Activated T-cell treated with anti-CD3 and anti-CD28 coated beads, Interleukin-2, amount 50 U/mL, for 4 hours (primary cell): ENCODE results near the gene TRAF1. TPM values are rescaled to one million over a fixed set of nuclear protein-coding genes. Genes with fewer than 3 reads are reported as not detected.
A peak's percentile ranks its signal among the peaks of the same experiment; 100 is the strongest.

ENCODE experiments used
- ATAC-seq, 2 donors: fragments of 200-7000 bp; cut with Tn5 transposase; one replicate each; pipeline ENCODE4 v1.10.0; 2021
- DNase-seq: peaks from one replicate; pipeline ENCODE4 v3.0.0-alpha.2; 2020
- H3K27me3 Mint-ChIP-seq: one replicate; pipeline ENCODE4 v1.8.0; 2021; ENCODE audit warnings: low read depth, mixed read lengths
- H3K36me3 Mint-ChIP-seq: one replicate; pipeline ENCODE4 v1.8.0; 2022; ENCODE audit warnings: mixed read lengths; ENCODE audit not compliant: insufficient read depth
- H3K4me1 Mint-ChIP-seq: one replicate; pipeline ENCODE4 v1.8.0; 2021; ENCODE audit warnings: low read depth, mixed read lengths
- H3K4me3 Mint-ChIP-seq: one replicate; pipeline ENCODE4 v1.8.0; 2021; ENCODE audit warnings: mild to moderate bottlenecking, moderate library complexity, mixed read lengths
- H3K9me3 Mint-ChIP-seq: one replicate; pipeline ENCODE4 v1.8.0; 2021; ENCODE audit warnings: mixed read lengths
- total RNA-seq, 3 donors: library from RNA; stranded (reverse); gene quantifications; one replicate each; pipeline ENCODE4 v1.2.1, GENCODE V29; 2021

The TRAF1 gene
- total RNA-seq, 3 donors from 2014 or later = 256 to 343 (median 265) TPM

DNA sequence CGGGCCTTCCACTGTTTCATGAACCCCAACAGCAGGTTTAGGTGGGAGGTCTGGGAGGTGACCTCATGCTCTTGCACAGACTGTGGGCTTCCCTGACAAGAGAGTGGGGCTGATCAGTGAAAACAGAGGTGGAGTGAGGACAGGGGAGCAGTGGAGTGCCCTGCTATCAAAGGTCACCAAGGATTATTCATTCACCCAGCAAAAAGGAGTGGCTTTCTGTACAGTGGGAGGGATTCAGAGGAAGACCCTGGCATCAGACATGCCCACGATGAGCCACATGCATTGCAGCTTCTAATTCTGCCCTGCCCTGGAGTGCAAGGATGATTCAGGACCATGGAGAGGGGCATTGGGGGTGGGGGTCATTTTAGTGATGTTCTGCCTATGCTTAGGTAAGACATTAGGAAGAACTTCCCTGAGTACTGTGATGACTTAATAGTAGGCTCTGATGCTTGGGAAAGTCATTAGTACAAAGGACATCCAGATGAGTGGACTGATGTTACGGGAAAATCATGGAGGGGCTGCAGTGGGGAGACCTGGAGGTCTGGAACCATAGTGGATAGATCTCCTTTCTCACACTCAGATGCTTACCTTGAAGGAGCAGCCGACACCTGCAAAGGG lies 12.8 kb downstream of the TRAF1 start:
- H3K27me3 Mint-ChIP-seq = no peaks in the 10 kb centered on the region
- ATAC-seq = no peak

DNA sequence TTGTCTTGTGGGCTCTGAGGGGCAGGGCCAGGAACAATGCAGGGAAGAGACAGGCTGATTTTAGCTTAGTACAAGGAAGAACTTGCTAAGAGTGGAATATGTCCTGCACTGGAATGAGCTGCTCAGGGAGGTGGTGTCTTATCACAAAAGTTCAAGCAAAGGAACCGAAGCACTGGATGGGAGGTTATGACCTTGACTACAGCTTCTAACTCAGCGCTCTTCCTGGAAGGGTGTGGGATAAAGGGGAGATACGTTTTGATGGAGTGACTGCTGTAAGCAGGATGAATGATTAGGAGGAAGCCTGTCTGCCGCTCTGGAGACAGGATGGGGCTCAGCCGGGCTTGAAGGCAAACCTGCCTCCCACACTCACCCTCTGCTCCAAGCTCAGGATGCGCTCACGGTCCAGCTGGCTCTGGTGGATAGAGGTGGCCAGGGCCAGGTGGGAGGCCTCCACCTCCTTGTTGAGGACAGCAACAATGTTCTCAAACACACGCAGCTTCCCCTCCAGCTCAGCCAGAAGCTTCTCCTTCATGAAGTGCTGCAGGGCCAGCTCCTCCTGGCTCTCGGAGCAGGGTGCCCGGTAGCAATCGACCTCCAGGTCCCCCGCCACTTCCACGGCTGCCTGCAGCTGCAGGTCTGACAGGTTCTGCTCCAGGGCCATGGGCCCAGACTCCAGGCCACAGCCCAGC lies 13.5 kb downstream of the TRAF1 start:
- no peaks in the 10 kb centered on the region for H3K27me3 Mint-ChIP-seq
- peak overlapping the region; percentile 17 for H3K4me3 Mint-ChIP-seq
- ATAC-seq = no peak
- no peak for DNase-seq
- peaks cover 85% of the 10 kb centered on the region for H3K4me1 Mint-ChIP-seq
- no peaks in the 10 kb centered on the region for H3K9me3 Mint-ChIP-seq
- peaks cover 72% of the 10 kb centered on the region for H3K36me3 Mint-ChIP-seq

More for the DNA sequence above, 12.8 kb downstream of the TRAF1 start:
- H3K36me3 Mint-ChIP-seq = peaks cover 75% of the 10 kb centered on the region
- H3K9me3 Mint-ChIP-seq = no peaks in the 10 kb centered on the region
- peaks cover 87% of the 10 kb centered on the region for H3K4me1 Mint-ChIP-seq
- DNase-seq = no peak
- H3K4me3 Mint-ChIP-seq = peak overlapping the region; percentile 17

DNA sequence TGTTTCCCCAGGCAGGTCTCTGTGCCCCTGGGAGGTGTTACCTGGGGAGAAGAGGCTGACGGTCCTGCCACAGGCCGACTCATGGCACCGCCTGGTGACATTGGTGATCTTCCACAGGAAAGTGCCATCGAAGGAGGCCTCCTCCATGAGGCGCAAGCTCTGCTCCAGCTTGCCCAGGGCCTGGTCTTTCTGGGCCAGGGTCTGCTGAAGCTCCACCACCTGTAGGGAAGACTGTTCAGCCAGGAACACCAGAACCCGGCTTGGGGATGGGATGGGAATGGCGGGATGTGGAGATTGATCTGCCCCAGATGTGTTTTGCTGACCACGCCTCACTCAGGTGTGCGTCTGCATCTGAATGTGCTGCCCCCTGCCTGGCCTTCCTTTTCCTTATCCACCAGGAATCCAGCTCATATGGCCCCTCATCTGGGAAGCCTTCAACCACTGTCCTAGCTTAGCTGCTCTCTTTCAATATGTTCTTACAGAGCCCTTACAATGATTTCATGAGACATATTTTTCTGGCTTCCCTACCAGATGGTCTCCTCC lies 15.2 kb downstream of the TRAF1 start:
- no peak for DNase-seq
- Mint-ChIP-seq H3K36me3 (peaks cover 76% of the 10 kb centered on the region), H3K27me3 (no peaks in the 10 kb centered on the region), H3K4me3 (no peak overlapping the region), H3K4me1 (peaks cover 86% of the 10 kb centered on the region), H3K9me3 (no peaks in the 10 kb centered on the region)
- no peak for ATAC-seq

DNA sequence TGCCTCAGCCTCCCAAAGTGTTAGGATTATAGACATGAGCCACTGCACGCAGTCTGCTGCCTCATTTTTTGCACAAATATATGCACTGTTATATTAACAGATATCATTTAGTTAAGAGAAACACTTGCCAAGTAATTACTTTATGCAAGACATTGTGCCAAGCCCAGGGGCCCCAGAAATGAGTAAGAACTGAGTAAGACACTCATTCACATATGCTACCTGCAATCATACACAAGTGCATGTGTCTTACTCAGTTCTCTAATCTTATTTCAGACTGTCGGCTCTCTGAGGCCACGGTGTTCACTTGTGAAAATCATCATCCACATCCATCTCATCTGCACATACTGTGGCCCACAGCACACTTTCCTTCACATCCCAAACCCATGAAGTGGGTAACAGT lies 16.0 kb downstream of the TRAF1 start:
- H3K9me3 Mint-ChIP-seq = no peaks in the 10 kb centered on the region
- no peaks in the 10 kb centered on the region for H3K27me3 Mint-ChIP-seq
- DNase-seq (no peak), ATAC-seq (peak; percentile 66 to 77)
- peaks cover 88% of the 10 kb centered on the region for H3K4me1 Mint-ChIP-seq
- peaks cover 77% of the 10 kb centered on the region for H3K36me3 Mint-ChIP-seq
- peak overlapping the region; percentile 35 for H3K4me3 Mint-ChIP-seq

DNA sequence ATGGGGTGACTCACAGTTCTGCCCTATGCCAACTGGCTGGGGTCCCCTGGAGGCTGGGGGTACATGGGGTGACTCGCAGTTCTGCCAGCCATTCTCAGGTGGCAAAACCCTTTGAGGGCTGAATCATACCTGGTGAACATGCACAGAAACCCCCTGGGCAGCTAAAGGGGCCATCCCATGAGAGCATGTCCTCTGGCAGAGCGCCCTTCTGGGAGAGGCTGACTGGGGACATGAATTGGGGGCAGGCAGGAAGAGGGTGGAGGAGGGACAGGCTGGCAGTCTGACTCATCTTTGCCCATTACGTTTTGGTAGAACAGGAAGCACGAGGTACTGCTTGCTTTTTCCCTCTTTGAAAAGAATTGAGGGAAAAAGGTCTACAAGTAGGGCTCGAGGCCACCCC lies 16.7 kb downstream of the TRAF1 start:
- no peaks in the 10 kb centered on the region for H3K9me3 Mint-ChIP-seq
- DNase-seq (peak; percentile 75), ATAC-seq (peak; percentile 56 to 66)
- H3K27me3 Mint-ChIP-seq = no peaks in the 10 kb centered on the region
- peaks cover 79% of the 10 kb centered on the region for H3K36me3 Mint-ChIP-seq
- H3K4me1 Mint-ChIP-seq = peaks cover 93% of the 10 kb centered on the region
- peak overlapping the region; percentile 48 for H3K4me3 Mint-ChIP-seq

DNA sequence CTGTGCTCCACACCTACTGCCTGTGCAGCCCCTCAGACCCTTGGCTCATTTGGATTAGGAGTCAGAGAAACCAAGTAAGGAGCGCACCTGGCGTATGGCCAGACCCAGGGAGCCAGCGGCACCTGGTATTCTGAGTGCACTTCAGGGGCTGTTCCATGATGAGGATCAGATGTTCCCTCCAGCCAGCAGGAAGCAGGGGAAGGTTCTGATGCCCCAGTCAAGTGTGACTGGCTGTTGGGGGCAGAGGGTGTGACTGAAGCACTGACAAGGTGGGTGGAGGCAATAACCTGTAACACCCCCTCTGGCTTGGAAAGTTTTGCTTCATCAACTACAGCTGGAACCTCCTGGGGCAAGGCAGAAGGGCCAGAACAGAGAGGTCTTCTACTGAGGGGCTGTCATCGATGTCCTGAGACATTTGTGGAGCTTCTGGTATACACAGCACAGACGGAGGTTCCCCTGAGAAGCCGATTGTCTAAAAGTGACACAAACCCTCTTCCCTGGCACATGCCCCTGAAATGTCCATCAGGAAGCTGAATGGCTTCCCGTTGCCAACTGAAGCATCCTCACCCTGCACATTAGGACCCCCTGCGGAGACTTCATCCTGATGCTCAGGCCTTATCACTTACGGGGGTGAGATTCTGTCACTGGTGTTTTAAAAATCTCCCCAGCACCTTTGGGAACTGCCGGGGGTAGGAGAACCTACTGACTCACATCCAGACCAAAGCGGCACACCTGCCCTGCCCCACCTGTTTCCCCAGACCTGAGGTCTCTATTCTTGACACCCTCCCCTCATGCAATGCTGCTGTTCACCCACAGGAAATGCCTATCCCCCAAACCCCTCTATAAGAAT lies 21.1 kb downstream of the TRAF1 start:
- peaks cover 71% of the 10 kb centered on the region for H3K36me3 Mint-ChIP-seq

DNA sequence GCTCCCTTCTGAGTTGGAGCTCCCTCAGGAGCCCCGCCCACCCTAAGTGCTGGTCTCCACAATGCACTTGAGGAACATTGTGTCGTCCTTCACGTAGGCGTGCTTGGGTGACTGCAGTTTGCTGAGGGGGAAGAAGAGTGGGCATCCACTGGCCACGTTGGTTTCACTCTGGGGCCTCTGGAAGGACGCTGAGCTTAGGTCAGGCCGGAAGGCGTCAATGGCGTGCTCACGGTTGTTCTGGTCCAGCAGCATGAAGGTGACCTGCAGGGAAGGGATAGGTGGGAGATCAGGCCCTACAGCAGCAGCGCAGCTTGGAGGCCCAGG lies 21.7 kb downstream of the TRAF1 start:
- Mint-ChIP-seq H3K9me3 (no peaks in the 10 kb centered on the region), H3K27me3 (no peaks in the 10 kb centered on the region), H3K4me3 (peak overlapping the region; percentile 7), H3K4me1 (peaks cover 90% of the 10 kb centered on the region), H3K36me3 (peaks cover 67% of the 10 kb centered on the region)
- ATAC-seq (no peak), DNase-seq (no peak)

More for the DNA sequence above, 21.1 kb downstream of the TRAF1 start:
- DNase-seq (no peak), ATAC-seq (peak; percentile 7 to 32)
- Mint-ChIP-seq H3K4me1 (peaks cover 91% of the 10 kb centered on the region), H3K27me3 (no peaks in the 10 kb centered on the region), H3K9me3 (no peaks in the 10 kb centered on the region), H3K4me3 (peak overlapping the region; percentile 62)

DNA sequence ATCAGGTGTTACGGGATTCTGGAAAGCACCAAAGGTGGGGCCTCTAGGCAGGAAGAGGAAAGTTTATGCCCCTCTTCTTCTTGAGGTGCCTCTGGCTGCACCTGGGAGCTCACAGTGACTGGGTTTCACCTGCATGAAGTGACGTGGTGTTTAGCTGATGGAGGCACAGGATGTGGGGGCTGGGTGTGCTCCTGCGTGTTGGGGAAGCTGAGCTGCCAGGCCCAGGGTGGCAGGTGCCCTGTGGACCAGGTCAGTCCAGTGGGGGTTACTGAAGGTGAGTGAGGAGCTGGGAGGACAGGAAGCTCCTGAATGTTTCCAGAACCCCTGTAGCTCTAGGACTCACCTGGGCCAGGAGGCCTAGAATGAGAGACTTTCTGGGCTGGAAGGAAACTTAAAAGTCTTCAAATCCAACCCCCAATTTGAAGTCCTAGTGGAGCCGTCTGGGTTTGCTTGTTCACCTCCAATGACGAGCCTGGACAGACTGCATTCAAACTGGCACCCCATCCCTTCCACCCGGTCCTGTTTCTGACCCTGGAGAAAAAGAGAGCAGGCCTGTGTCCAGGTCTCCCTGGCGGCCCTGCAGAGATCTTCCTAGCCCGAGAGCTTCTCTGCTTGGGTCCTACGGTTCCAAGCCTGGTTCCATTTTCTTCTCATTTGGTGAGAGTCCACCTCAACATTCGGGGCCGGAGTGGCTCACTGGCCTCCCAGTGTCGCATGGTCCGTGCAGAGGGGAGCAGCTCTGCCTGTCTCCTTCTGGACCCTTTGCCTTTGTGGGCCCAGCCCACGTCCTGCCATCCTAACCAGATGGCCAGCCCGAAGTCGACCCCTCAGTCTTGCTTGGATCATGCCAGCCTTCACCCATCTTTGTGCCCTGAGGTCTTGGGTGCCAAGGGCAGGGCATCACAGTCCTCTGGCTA lies 22.3 kb downstream of the TRAF1 start:
- H3K4me3 Mint-ChIP-seq = no peak overlapping the region
- peaks cover 87% of the 10 kb centered on the region for H3K4me1 Mint-ChIP-seq
- no peaks in the 10 kb centered on the region for H3K9me3 Mint-ChIP-seq
- peak; percentile 33 to 44 for ATAC-seq
- DNase-seq = peak; percentile 48
- no peaks in the 10 kb centered on the region for H3K27me3 Mint-ChIP-seq
- peaks cover 64% of the 10 kb centered on the region for H3K36me3 Mint-ChIP-seq

DNA sequence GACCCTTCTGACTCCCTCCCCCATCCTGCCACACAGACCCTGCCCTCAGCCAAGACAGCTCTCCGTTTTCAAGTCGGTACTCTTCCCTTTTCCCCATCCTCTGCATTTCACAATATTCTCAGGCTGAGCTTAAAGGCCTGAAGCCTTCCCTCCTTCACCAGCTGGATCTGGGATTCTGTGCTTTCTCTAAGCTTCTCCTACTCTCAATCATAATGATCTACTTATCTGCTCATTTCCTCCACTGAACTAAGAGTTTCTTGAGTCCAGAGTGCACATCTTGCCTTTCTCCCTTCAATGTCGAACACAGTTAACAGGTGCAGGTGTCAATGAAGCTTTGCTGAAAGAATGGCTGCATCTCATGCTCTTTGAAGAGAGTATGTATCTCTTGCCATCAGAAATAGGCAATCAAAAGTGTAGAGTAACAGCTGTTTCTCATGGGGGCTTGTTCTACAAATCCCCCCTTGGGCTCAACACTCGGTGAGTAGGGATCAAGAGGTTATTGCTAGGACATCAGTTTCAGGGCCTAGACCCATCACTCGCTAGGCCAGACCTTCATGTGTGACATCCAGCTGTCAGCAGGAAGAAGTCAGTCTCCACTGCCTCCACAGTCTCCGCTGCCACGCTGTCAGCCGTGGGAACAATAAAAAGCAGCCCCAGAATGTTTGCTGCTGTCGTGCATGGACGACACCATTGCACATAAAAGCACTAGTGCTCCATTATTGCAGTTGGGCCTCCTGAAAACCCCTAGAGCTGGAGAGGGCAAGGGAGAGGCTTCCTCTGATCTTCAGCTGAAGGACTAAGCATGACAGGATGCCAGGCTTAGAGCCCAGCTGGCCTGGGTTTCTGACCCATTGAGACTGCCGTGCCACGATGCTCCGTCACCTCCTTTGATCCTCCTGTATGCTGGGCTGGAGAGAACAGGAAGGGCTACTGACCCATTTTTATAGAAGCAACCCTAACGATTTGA lies 23.7 kb downstream of the TRAF1 start:
- Mint-ChIP-seq H3K4me3 (peak overlapping the region; percentile 22), H3K9me3 (no peaks in the 10 kb centered on the region), H3K36me3 (peaks cover 57% of the 10 kb centered on the region), H3K4me1 (peaks cover 89% of the 10 kb centered on the region), H3K27me3 (no peaks in the 10 kb centered on the region)
- ATAC-seq = no peak
- no peak for DNase-seq

DNA sequence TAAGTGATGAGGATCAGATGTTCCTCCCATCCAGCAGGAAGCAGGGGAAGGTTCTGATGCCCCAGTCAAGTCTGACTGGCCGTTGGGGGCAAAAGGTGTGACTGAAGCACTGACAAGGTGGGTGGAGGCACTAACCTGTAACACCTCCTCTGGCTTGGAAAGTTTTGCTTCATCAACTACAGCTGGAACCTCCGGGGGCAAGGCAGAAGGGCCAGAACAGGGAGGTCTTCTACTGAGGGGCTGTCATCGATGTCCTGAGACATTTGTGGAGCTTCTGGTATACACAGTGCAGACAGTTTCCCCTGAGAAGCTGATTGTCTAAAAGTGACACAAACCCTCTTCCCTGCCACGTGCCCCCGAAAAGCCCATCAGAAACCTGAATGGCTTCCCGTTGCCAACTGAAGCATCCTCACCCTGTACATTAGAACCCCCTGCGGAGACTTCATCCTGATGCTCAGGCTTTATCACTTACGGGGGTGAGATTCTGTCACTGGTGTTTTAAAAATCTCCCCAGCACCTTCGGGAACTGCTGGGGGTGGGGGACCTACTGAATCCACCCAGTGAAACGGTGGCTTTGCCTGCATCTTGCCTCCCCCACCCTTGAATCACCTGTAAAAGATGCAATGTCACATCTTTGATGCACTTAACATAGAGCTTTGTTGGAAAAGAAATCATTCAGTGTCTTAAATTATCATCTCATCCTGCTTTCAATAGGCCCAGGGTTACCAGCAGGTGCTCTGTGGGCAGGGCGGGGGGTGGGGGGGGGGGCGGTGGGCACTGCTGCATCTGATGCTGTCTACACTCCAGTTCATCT lies 24.6 kb downstream of the TRAF1 start:
- H3K4me1 Mint-ChIP-seq = peaks cover 88% of the 10 kb centered on the region
- H3K36me3 Mint-ChIP-seq = peaks cover 48% of the 10 kb centered on the region
- no peaks in the 10 kb centered on the region for H3K27me3 Mint-ChIP-seq
- no peak overlapping the region for H3K4me3 Mint-ChIP-seq
- H3K9me3 Mint-ChIP-seq = no peaks in the 10 kb centered on the region
- ATAC-seq = no peak
- DNase-seq = no peak

DNA sequence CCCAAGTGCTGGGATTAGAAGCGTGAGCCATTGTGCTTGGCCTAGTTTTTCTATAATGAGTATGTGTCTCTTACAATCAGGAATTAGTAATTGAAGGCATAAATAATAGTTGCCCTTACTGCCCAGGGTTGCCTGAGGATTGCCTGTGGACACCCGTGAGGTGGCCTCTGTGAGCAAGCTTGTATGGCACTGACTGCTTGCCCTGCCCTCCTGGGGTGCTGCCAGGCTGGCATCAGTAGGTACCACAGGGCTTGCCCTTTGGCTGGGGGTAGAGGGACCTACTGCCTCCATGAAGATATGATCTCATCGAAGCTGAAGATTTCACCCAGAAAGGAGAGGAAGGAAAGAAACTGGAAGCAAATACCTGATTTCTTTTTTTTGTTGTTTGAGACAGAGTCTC lies 25.8 kb downstream of the TRAF1 start:
- H3K9me3 Mint-ChIP-seq = no peaks in the 10 kb centered on the region
- H3K4me3 Mint-ChIP-seq = no peak overlapping the region
- H3K27me3 Mint-ChIP-seq = no peaks in the 10 kb centered on the region
- peaks cover 84% of the 10 kb centered on the region for H3K4me1 Mint-ChIP-seq
- DNase-seq (no peak), ATAC-seq (no peak)
- peaks cover 38% of the 10 kb centered on the region for H3K36me3 Mint-ChIP-seq

DNA sequence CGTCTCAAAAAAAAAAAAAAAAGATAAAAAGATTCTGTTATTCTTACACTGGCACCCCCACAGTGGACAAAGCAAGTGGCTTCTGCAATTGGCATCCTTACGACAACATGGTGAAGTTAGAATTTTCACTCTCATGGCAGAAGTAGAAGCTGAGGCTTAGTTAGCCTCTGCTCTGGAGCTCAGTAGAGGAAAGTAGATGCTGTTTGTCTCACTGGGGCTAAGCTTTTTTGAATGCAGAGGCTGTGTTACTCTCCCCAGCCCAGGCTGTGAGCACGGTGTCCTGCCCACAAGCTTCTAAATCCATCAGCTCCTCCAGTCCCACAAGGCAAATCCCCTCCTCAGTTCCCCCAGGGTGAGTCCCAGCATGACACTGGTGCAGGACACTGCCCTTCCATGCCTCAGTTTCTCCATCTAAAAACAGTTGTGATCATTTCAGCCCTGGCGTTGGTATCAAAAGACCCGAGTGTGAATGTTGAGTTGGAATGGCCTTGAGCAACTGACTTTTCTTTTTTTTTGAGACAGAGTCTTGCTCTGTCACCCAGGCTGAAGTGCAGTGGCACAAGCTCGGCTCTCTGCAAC lies 27.0 kb downstream of the TRAF1 start:
- DNase-seq = no peak
- peaks cover 79% of the 10 kb centered on the region for H3K4me1 Mint-ChIP-seq
- H3K4me3 Mint-ChIP-seq = no peak overlapping the region
- peaks cover 27% of the 10 kb centered on the region for H3K36me3 Mint-ChIP-seq
- ATAC-seq = no peak
- no peaks in the 10 kb centered on the region for H3K27me3 Mint-ChIP-seq
- no peaks in the 10 kb centered on the region for H3K9me3 Mint-ChIP-seq
